Lower leg skin (tissue), 3 donors: Measurements from ENCODE around the gene WBP1L.

Source experiments
- CTCF ChIP-seq, 3 donors: fragments of 450-650 bp; IDR thresholded peaks; one replicate each; pipeline ENCODE4 v1.5.1; 2016; ENCODE audit warnings: antibody characterized with exemption in 3 of 3, mild to moderate bottlenecking in 3 of 3, moderate library complexity in 2 of 3
- POLR2A ChIP-seq, 2 donors: fragments of 450-650 bp; IDR thresholded peaks; one replicate each; pipeline ENCODE4 v1.6.1; 2016 to 2017; ENCODE audit warnings: antibody characterized with exemption in 2 of 2, mild to moderate bottlenecking in 1 of 2, moderate library complexity in 1 of 2

GRCh38 chr10:102865620-102866019 is 121.9 kb downstream of the WBP1L start:
- TF ChIP-seq CTCF (IDR thresholded peaks at IDR 0.05): no peak
- TF ChIP-seq POLR2A (IDR thresholded peaks at IDR 0.05): no peak
